ENCODE measurements around the gene ASB16. TPM values are rescaled to one million over a fixed set of nuclear protein-coding genes. Genes with fewer than 3 reads are reported as not detected.
"Not testable (repeated sequence)": the region's sequence is repeated elsewhere in the genome, so short reads cannot be mapped to it uniquely, and the experiment has no call there.

Gene ASB16
- polyA plus RNA-seq (ENCODE audit: insufficient read length): 3.0 TPM
- long read RNA-seq, donor 1, partial matches to known transcripts: 0 of 1 reads
- long read RNA-seq, donor 1, other reads (novel, unspliced or antisense): 0 of 1 reads
- long read RNA-seq, donor 2: 0 reads
- long read RNA-seq, donor 3: 0 reads
- long read RNA-seq, donor 4: 0 reads
- long read RNA-seq, donor 5: 0 reads
- long read RNA-seq, donor 6: 0 reads
- long read RNA-seq, donor 7, partial matches to known transcripts: 0 of 1 reads
- long read RNA-seq, donor 7, other reads (novel, unspliced or antisense): 0 of 1 reads
- long read RNA-seq, donor 8: 0 reads

GRCh38 chr17:44170499-44171201 lies at the start of gene ASB16:
Gene ASB16 (plus strand): TSS chr17:44170704. CDS start chr17:44170790, 86 bp downstream.
- DNase-seq: no peak

GRCh38 chr17:44120851-44121605 lies 49.5 kb upstream of the ASB16 start:
- no peak for DNase-seq

DNA sequence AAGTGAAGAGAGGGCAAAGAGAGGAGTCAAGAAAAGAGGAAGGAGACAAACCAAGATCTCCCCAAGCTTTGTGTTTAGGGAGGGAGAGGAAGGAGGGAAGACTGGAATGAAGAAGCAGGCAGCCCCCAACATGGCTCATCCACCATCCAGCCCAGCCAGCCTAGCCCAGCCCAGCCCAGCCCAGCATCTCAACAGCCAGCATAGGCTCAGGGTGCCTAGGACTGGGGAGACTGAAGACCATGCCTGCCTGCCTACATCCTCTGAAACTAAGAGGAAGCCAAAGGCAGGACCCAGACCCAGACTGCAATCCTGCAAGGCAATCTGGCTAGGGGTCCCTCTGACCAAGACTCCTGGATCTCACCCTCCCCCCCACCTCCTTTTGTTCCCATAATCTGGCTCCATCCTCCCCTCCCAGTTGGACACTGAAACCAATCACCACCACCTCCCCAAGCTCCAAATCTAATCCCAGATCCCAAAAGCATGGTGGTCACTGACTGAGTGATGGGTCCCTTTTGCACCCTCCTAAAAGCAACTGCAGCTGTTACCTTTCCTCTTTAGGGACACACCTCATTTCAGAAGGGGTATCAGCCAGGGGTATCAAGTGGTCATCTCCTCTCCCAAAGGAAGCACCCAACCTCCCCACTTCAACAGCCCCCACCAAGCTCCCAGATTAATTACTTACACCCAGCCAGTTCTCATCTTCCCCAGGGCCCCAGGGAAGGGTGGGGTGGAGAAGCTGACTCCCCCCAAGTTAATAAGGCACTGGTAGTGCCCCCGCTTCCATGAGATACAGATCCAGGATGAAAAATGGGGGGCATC lies 48.3 kb upstream of the ASB16 start:
- no peak for DNase-seq

DNA sequence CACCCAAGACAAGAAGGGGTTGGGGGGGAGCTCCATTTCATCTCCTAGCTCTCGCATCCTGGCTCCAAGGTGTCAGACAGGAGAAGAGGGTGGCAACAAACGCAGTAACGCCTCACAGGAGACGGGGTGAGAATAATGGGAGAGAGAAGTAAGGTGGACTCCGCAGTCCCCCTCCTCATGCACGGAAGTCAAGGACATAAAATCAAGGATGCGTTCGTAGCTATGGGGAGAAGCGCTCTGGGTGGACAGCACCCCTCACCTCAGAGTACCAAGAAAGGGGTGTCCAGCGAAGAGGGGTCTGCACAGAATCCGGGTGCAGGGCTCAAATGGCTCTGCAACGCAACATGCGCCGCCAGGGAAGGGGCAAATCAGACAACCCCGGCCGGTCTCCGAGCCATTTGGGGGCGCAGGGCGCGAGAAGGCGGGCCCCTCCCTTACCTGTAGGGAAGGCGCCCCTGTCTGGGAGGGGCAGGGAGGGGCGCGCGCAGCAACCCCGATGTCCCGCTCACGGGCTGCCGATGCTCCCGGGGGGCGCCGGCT lies 47.6 kb upstream of the ASB16 start:
- no peak for DNase-seq

DNA sequence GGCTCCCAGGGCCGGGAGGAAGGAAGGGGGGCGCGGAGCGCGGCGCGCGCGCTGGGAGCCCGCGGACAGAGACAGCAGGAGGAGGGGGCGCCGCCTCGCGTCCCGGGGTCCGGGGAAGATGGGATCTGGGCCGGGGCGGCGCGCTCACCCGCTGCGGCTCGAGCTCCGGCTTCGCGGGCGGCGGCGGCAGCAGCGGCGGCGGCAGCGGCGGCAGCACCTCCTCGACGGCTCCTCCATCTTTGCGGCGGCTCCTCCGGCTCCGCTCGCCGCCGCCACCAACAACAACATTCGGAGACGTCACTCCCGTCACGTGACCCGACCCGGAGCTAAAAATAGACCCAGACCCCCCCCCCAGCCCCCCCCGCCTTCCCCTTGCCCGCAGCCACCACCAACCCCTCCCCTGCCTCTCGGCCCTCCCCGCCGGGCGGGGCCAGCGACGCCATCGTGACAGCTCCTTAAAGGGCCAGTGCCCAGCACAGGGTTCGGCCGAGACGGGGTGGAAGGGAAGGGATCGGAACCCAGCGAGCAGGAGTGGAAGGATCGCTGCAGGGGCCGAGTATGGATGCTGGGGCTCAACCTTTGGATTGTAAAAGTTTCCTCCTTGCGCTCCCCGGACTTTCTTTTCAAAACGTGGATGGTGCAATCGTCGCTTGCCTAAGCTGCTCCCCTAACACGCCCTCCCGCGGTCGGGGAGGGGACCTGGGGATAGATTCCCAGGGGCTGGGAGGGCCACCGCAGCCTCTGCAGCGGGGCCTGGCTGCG lies 47.0 kb upstream of the ASB16 start, which contains the start of gene HDAC5:
HDAC5 (minus strand) TSS at position 286 of the 762 bp plus-strand sequence. CDS start 6,126 bp downstream, outside the sequence.
- peak; percentile 94 for DNase-seq

DNA sequence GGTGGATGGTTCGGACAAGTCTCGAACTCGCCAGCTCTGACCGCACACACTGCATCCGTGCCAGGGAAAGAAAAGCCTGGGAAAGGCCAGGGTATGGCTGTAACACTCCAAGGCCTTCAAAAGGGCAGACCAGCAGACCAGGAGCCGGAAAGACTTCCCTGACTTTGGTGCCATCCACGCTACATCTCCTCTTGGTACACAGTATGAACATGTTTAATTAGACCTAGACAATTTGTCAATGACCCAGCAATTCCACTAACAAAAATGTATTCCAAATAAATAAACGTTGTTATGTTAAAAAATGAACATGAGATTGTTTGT lies 46.4 kb upstream of the ASB16 start:
- no peak for DNase-seq

- no peak for DNase-seq
These were observed 42.1 kb upstream of the ASB16 start for GRCh38 chr17:44128383-44128782.

- DNase-seq: no peak
These were observed 39.7 kb upstream of the ASB16 start for GRCh38 chr17:44130693-44131349.

DNA sequence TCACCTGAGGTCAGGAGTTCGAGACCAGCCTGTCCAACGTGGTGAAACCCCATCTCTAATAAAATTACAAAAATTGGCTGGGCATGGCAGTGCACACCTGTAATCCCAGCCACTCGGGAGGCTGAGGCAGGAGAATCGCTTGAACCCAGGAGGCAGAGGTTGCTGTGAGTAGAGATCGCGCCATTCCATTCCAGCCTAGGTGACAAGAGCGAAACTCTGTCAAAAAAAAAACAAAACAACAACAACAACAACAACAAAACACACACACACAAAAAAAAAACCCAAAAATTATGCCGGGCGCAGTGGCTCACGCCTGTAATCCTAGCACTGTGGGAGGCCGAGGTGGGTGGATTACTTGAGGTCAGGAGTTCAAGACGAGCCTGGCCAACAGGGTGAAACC lies 39.1 kb upstream of the ASB16 start:
- not testable (repeated sequence) for DNase-seq

GRCh38 chr17:44132275-44132821 lies 38.2 kb upstream of the ASB16 start:
- DNase-seq: no peak

- no peak for DNase-seq
These were observed 36.5 kb upstream of the ASB16 start for GRCh38 chr17:44133918-44134476.

DNA sequence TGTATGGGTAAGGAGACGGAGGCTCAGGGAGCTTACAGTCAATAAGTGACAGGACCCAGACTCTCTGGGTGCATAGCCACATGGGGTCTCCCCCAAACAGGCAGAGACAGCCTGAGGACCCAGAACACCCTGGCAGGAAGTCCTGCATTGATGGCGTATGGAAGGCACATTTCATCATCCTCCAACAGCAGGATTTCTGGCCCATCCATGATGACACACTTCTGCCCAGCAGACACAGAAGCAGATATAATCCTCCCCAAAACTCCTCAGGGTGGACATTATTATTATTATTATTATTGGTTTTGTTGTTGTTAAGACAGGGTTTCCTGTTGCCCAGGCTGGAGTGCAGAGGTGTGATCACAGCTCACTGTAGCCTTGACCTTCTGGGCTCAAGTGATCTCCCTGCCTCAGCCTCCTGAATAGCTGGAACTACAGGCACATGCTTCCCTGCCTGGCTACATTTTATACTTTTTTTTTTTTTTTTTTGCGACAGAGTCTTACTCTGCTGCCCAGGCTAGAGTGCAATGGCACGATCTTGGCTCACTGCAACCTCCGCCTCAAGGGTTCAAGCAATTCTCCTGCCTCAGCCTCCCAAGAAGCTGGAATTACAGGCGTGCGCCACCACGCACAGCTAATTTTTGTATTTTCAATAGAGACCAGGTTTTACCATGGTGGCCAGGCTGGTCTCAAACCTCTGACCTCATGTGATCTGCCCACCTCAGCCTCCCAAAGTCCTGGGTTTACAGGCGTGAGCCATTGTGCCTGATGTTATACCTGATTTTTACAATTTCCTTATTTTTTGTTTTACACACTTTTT lies 35.5 kb upstream of the ASB16 start:
- DNase-seq: no peak

DNA sequence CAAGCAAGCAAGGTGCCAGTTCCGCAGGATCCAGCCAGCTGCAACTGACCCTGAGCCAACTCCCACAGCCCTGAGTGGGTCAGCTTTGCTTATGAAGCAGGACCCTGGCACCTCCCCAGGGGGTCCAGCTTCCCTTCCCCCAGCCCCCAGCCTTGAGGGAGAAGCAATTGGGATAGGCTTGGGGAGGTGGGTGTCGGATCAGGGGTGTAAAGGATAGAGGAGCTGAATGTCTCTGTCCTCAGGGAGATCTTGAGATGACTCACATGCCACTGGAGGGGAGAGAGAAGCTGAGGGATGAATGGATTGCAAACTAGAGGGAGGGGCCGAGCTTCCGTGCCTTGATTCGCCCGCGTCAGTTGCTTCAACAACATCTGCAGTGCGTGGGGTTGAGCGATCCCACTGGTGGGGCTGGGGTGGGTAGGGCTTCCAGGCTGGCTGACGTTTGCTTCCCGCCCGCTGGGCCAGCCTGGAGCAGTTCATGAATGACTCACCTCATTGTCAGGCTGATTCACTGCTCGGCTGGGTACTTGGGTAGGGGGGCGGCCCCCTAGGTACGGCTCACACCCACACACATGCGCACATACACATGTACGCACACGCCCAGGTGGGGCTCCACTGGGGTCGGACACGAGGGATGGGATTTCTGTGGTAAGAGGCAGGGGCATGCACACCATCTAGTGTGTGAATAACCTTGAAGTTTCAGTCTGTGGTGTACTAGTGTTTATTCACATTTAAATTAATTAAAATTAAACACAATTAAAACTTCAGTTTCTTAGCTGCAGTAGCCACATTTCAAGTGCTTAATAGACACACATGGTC lies 32.4 kb upstream of the ASB16 start:
- DNase-seq: peak; percentile 72

DNA sequence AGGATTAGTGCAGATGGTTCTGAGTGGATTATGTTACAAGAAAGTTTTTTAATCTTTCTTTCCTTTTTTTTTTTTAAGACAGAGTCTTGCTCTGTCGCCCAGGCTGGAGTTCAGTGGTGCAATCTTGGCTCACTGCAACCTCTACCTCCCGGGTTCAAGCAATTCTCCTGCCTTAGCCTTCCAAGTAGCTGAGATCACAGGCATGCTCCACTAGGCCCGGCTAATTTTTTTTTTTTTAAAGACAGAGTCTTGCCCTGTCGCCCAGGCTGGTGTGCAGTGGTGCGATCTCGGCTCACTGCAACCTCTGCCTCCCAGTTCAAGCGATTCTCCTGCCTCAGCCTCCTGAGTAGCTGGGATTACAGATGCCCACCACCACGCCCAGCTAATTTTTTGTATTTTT lies 26.6 kb upstream of the ASB16 start:
- not testable (repeated sequence) for DNase-seq

- no peak for DNase-seq
These were observed 25.4 kb upstream of the ASB16 start for GRCh38 chr17:44144966-44145739.

- DNase-seq: no peak
These were observed 23.8 kb upstream of the ASB16 start for GRCh38 chr17:44146375-44147346.

Measured in left kidney (tissue), 8 donors.